RWPE2 (cell line): ENCODE data around the gene ICAM2.

Source experiments
- ATAC-seq: fragments of 200-7000 bp; cut with Tn5 transposase; 3 replicates; pipeline ENCODE4 v1.9.1; 2021; ENCODE audit warnings: low read depth
- DNase-seq: peaks from one replicate; pipeline ENCODE4 v3.0.0-alpha.2; 2020; ENCODE audit warnings: low spot score
- H3K27ac ChIP-seq: fragments of 450-650 bp; 2 replicates; pipeline ENCODE4 v1.5.1; 2017; ENCODE audit warnings: mild to moderate bottlenecking; ENCODE audit not compliant: poor library complexity, severe bottlenecking
- H3K27me3 ChIP-seq: fragments of 250-450 bp; sonication (Bioruptor Pico); 2 replicates; pipeline ENCODE4 v1.5.1; 2021; ENCODE audit warnings: mild to moderate bottlenecking, moderate library complexity; ENCODE audit not compliant: insufficient read depth, poor library complexity, severe bottlenecking
- H3K36me3 ChIP-seq: fragments of 250-450 bp; sonication (Bioruptor Pico); 2 replicates; pipeline ENCODE4 v1.5.1; 2020; ENCODE audit warnings: low read depth, mild to moderate bottlenecking, moderate library complexity
- H3K4me1 ChIP-seq: fragments of 250-450 bp; sonication (Bioruptor Pico); 2 replicates; pipeline ENCODE4 v1.5.1; 2021; ENCODE audit warnings: mild to moderate bottlenecking, moderate library complexity; ENCODE audit not compliant: insufficient read depth, poor library complexity, severe bottlenecking
- H3K4me3 ChIP-seq: fragments of 250-450 bp; sonication (Bioruptor Pico); 2 replicates; pipeline ENCODE4 v1.5.1; 2021; ENCODE audit warnings: mild to moderate bottlenecking, moderate library complexity; ENCODE audit not compliant: severe bottlenecking
- H3K9me3 ChIP-seq: fragments of 250-450 bp; sonication (Bioruptor Pico); 2 replicates; pipeline ENCODE4 v1.5.1; 2021; ENCODE audit warnings: mild to moderate bottlenecking, moderate library complexity; ENCODE audit not compliant: severe bottlenecking
- CTCF ChIP-seq: fragments of 450-650 bp; IDR thresholded peaks from one replicate; pipeline ENCODE4 v1.5.1; 2017; ENCODE audit warnings: mild to moderate bottlenecking, moderate library complexity; ENCODE audit not compliant: poor library complexity, severe bottlenecking

Gene ICAM2

GRCh38 chr17:64015447-64015846 is 5.0 kb downstream of the ICAM2 start:
- H3K27me3 ChIP-seq = no peaks in the 10 kb centered on the region
- H3K4me1 ChIP-seq = no peaks in the 10 kb centered on the region
- H3K27ac ChIP-seq = no peak overlapping the region
- TF ChIP-seq CTCF = no peak
- no peaks in the 10 kb centered on the region for H3K36me3 ChIP-seq
- no peak overlapping the region for H3K4me3 ChIP-seq
- no peaks in the 10 kb centered on the region for H3K9me3 ChIP-seq
- DNase-seq = no peak
- ATAC-seq = no peak

GRCh38 chr17:64009571-64010402 is 10.6 kb downstream of the ICAM2 start:
- no peak for TF ChIP-seq CTCF
- no peaks in the 10 kb centered on the region for H3K9me3 ChIP-seq
- H3K4me3 ChIP-seq = no peak overlapping the region
- ATAC-seq (peak; percentile 80), DNase-seq (no peak)
- no peaks in the 10 kb centered on the region for H3K27me3 ChIP-seq
- H3K27ac ChIP-seq = no peak overlapping the region
- no peaks in the 10 kb centered on the region for H3K36me3 ChIP-seq
- H3K4me1 ChIP-seq = peaks cover 2% of the 10 kb centered on the region

GRCh38 chr17:64008830-64009229 is 11.6 kb downstream of the ICAM2 start:
- TF ChIP-seq CTCF = no peak
- Histone ChIP-seq H3K9me3 (no peaks in the 10 kb centered on the region), H3K4me1 (peaks cover 2% of the 10 kb centered on the region), H3K27me3 (no peaks in the 10 kb centered on the region), H3K4me3 (no peak overlapping the region), H3K27ac (no peak overlapping the region), H3K36me3 (no peaks in the 10 kb centered on the region)
- ATAC-seq = no peak
- DNase-seq = peak; percentile 29

GRCh38 chr17:64008346-64008745 is 12.1 kb downstream of the ICAM2 start:
- Histone ChIP-seq H3K4me1 (peaks cover 2% of the 10 kb centered on the region), H3K9me3 (no peaks in the 10 kb centered on the region)
- ATAC-seq = no peak

More at GRCh38 chr17:64008346-64008745, 12.1 kb downstream of the ICAM2 start:
- Histone ChIP-seq H3K4me3 (no peak overlapping the region), H3K27me3 (no peaks in the 10 kb centered on the region), H3K36me3 (no peaks in the 10 kb centered on the region), H3K27ac (no peak overlapping the region)
- DNase-seq = no peak
- TF ChIP-seq CTCF = no peak
